ENCODE measurements around the gene SORBS1.
"Not testable (repeated sequence)": the region's sequence is repeated elsewhere in the genome, so short reads cannot be mapped to it uniquely, and the experiment has no call there.

The SORBS1 gene

GRCh38 chr10:95354110-95354509, 207.1 kb downstream of the SORBS1 start:
- Histone ChIP-seq H3K4ac (ENCODE audit: low read depth, low read length) (no peak overlapping the region), H3K18ac (ENCODE audit: low read length) (no peak overlapping the region), H4K8ac (ENCODE audit: low read depth, low read length) (no peak overlapping the region), H3K4me2 (ENCODE audit: low read length) (no peak overlapping the region), H3K36me3 (ENCODE audit: control insufficient read depth, insufficient read depth, low read length) (no peaks in the 10 kb centered on the region), H2BK120ac (ENCODE audit: low read depth, low read length) (no peak overlapping the region), H3K79me2 (ENCODE audit: control insufficient read depth, insufficient read depth, low read length) (no peaks in the 10 kb centered on the region), H2AK5ac (ENCODE audit: low read length) (no peak overlapping the region), H3K56ac (ENCODE audit: low read length) (no peak overlapping the region), H3K9ac (ENCODE audit: low read length) (no peak overlapping the region), H2BK5ac (ENCODE audit: low read length) (no peak overlapping the region), H3K27me3 (ENCODE audit: insufficient read depth, low read length, poor library complexity) (no peaks in the 10 kb centered on the region), H4K5ac (ENCODE audit: low read length) (no peak overlapping the region), H3K4me3 (ENCODE audit: low read length) (no peak overlapping the region), H2BK15ac (replicated peaks; ENCODE audit: low read depth) (no peak overlapping the region), H3K79me1 (ENCODE audit: low read length) (no peaks in the 10 kb centered on the region), H3K23ac (ENCODE audit: low read length) (no peak overlapping the region), H3K4me1 (ENCODE audit: control insufficient read depth, low read depth, low read length) (peaks cover under 1% of the 10 kb centered on the region), H3K27ac (ENCODE audit: low read depth, low read length) (no peak overlapping the region)
- DNase-seq, result no peak

DNA sequence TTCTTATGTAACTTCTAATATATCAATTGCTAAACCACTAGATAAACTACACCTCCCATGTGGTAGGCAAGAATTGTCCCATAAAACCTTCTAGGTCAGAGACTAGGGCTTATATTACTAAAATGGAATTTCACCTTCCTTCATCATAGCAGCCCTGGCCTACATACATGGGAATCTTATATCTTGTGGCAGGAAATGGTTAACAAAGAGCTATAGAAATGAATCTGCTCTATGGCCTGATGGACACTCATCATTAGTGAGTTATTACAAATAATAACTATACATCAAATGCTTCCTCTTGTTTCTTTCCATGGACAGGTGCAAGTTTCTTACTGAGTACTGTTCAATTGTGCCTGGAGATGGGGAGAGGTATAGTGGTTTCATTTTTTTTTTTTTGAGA, 208.0 kb downstream of the SORBS1 start:
- Histone ChIP-seq H4K8ac (ENCODE audit: low read depth, low read length) (no peak overlapping the region), H3K36me3 (ENCODE audit: control insufficient read depth, insufficient read depth, low read length) (no peaks in the 10 kb centered on the region), H2AK5ac (ENCODE audit: low read length) (no peak overlapping the region), H2BK5ac (ENCODE audit: low read length) (no peak overlapping the region), H3K9ac (ENCODE audit: low read length) (no peak overlapping the region), H4K5ac (ENCODE audit: low read length) (no peak overlapping the region), H3K18ac (ENCODE audit: low read length) (no peak overlapping the region), H3K27me3 (ENCODE audit: insufficient read depth, low read length, poor library complexity) (no peaks in the 10 kb centered on the region), H3K56ac (ENCODE audit: low read length) (no peak overlapping the region), H3K4me2 (ENCODE audit: low read length) (no peak overlapping the region), H3K4ac (ENCODE audit: low read depth, low read length) (no peak overlapping the region), H3K4me3 (ENCODE audit: low read length) (no peak overlapping the region), H3K79me1 (ENCODE audit: low read length) (no peaks in the 10 kb centered on the region), H3K27ac (ENCODE audit: low read depth, low read length) (no peak overlapping the region), H3K79me2 (ENCODE audit: control insufficient read depth, insufficient read depth, low read length) (no peaks in the 10 kb centered on the region), H2BK15ac (replicated peaks; ENCODE audit: low read depth) (no peak overlapping the region), H2BK120ac (ENCODE audit: low read depth, low read length) (no peak overlapping the region), H3K4me1 (ENCODE audit: control insufficient read depth, low read depth, low read length) (peaks cover 4% of the 10 kb centered on the region), H3K23ac (ENCODE audit: low read length) (no peak overlapping the region)
- no peak for DNase-seq

DNA sequence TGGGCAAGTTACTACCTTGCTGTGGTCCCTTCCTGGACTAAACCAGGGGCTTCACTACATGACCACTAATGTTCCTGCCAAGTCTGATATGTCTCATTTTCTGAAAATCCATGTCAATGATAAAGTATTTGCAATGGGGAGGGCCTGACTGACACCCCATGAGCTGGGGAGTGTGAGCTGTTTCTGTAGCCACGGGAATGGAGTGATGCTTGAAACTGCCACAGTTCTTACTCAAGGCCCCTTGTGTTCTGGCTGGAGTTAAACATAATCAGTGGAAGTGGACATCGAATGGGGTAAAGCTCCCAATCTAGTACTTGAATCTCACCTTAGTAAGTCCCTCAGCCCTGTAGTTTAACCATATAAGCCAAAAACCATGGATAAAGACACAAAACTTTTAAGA, 208.5 kb downstream of the SORBS1 start:
- Histone ChIP-seq H3K36me3 (ENCODE audit: control insufficient read depth, insufficient read depth, low read length) (no peaks in the 10 kb centered on the region), H3K18ac (ENCODE audit: low read length) (no peak overlapping the region), H3K56ac (ENCODE audit: low read length) (no peak overlapping the region), H3K27me3 (ENCODE audit: insufficient read depth, low read length, poor library complexity) (no peaks in the 10 kb centered on the region), H2BK5ac (ENCODE audit: low read length) (no peak overlapping the region), H3K4ac (ENCODE audit: low read depth, low read length) (no peak overlapping the region), H3K9ac (ENCODE audit: low read length) (no peak overlapping the region), H3K23ac (ENCODE audit: low read length) (no peak overlapping the region), H3K79me1 (ENCODE audit: low read length) (no peaks in the 10 kb centered on the region), H2AK5ac (ENCODE audit: low read length) (no peak overlapping the region), H4K8ac (ENCODE audit: low read depth, low read length) (no peak overlapping the region), H3K4me1 (ENCODE audit: control insufficient read depth, low read depth, low read length) (peaks cover 4% of the 10 kb centered on the region), H2BK120ac (ENCODE audit: low read depth, low read length) (no peak overlapping the region), H3K79me2 (ENCODE audit: control insufficient read depth, insufficient read depth, low read length) (no peaks in the 10 kb centered on the region), H3K27ac (ENCODE audit: low read depth, low read length) (no peak overlapping the region), H2BK15ac (replicated peaks; ENCODE audit: low read depth) (no peak overlapping the region), H4K5ac (ENCODE audit: low read length) (no peak overlapping the region), H3K4me2 (ENCODE audit: low read length) (no peak overlapping the region), H3K4me3 (ENCODE audit: low read length) (no peak overlapping the region)
- no CpG with 5 or more reads among the region's 2 CpGs for WGBS (ENCODE audit: extremely low coverage, insufficient coverage, low lambda C conversion rate)
- DNase-seq, result no peak

GRCh38 chr10:95350830-95351228, 210.3 kb downstream of the SORBS1 start:
- H3K9ac ChIP-seq (ENCODE audit: low read length), result no peak overlapping the region
- no peaks in the 10 kb centered on the region for H3K36me3 ChIP-seq (ENCODE audit: control insufficient read depth, insufficient read depth, low read length)
- peaks cover 5% of the 10 kb centered on the region for H3K4me1 ChIP-seq (ENCODE audit: control insufficient read depth, low read depth, low read length)
- no peak overlapping the region for H2BK120ac ChIP-seq (ENCODE audit: low read depth, low read length)
- no peak overlapping the region for H3K23ac ChIP-seq (ENCODE audit: low read length)
- no peak for DNase-seq
- no peak overlapping the region for H3K4me3 ChIP-seq (ENCODE audit: low read length)
- no peak overlapping the region for H2BK15ac ChIP-seq (replicated peaks; ENCODE audit: low read depth)
- no peak overlapping the region for H3K18ac ChIP-seq (ENCODE audit: low read length)
- no peak overlapping the region for H3K56ac ChIP-seq (ENCODE audit: low read length)
- no peak overlapping the region for H4K5ac ChIP-seq (ENCODE audit: low read length)
- no peaks in the 10 kb centered on the region for H3K27me3 ChIP-seq (ENCODE audit: insufficient read depth, low read length, poor library complexity)
- no peak overlapping the region for H3K4ac ChIP-seq (ENCODE audit: low read depth, low read length)
- H3K79me2 ChIP-seq (ENCODE audit: control insufficient read depth, insufficient read depth, low read length), result no peaks in the 10 kb centered on the region
- H3K4me2 ChIP-seq (ENCODE audit: low read length), result no peak overlapping the region
- H3K79me1 ChIP-seq (ENCODE audit: low read length), result no peaks in the 10 kb centered on the region
- no CpG with 5 or more reads among the region's 2 CpGs for WGBS (ENCODE audit: extremely low coverage, insufficient coverage, low lambda C conversion rate)
- H2BK5ac ChIP-seq (ENCODE audit: low read length), result no peak overlapping the region
- no peak overlapping the region for H4K8ac ChIP-seq (ENCODE audit: low read depth, low read length)
- H3K27ac ChIP-seq (ENCODE audit: low read depth, low read length), result no peak overlapping the region
- H2AK5ac ChIP-seq (ENCODE audit: low read length), result no peak overlapping the region

- Histone ChIP-seq H3K4me3 (ENCODE audit: low read length) (no peak overlapping the region), H3K23ac (ENCODE audit: low read length) (no peak overlapping the region), H3K56ac (ENCODE audit: low read length) (no peak overlapping the region), H3K4ac (ENCODE audit: low read depth, low read length) (no peak overlapping the region), H3K79me2 (ENCODE audit: control insufficient read depth, insufficient read depth, low read length) (no peaks in the 10 kb centered on the region), H4K5ac (ENCODE audit: low read length) (no peak overlapping the region), H2BK5ac (ENCODE audit: low read length) (no peak overlapping the region), H4K8ac (ENCODE audit: low read depth, low read length) (no peak overlapping the region), H3K27me3 (ENCODE audit: insufficient read depth, low read length, poor library complexity) (no peaks in the 10 kb centered on the region), H3K36me3 (ENCODE audit: control insufficient read depth, insufficient read depth, low read length) (no peaks in the 10 kb centered on the region), H3K18ac (ENCODE audit: low read length) (no peak overlapping the region), H3K9ac (ENCODE audit: low read length) (no peak overlapping the region), H3K27ac (ENCODE audit: low read depth, low read length) (no peak overlapping the region), H2AK5ac (ENCODE audit: low read length) (no peak overlapping the region), H3K4me1 (ENCODE audit: control insufficient read depth, low read depth, low read length) (peaks cover 5% of the 10 kb centered on the region), H3K79me1 (ENCODE audit: low read length) (no peaks in the 10 kb centered on the region), H2BK15ac (replicated peaks; ENCODE audit: low read depth) (no peak overlapping the region), H2BK120ac (ENCODE audit: low read depth, low read length) (no peak overlapping the region), H3K4me2 (ENCODE audit: low read length) (no peak overlapping the region)
- no CpG with 5 or more reads among the region's 6 CpGs for WGBS (ENCODE audit: extremely low coverage, insufficient coverage, low lambda C conversion rate)
- DNase-seq, result no peak
Measured at GRCh38 chr10:95350219-95350829, 210.8 kb downstream of the SORBS1 start.

DNA sequence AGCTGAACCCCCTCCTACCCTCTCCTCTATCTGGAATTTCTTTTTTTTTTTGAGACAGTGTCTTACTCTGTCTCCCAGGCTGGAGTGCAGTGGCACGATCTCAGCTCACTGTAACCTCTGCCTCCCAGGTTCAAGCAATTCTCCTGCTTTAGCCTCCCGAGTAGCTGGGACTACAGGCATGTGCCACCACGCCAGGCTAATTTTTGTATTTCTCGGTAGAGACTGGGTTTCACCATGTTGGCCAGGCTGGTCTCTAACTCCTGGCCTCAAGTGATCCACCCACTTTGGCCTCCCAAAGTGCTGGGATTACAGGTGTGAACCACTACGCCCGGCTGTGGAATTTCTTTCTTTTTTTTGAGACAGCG, 213.8 kb downstream of the SORBS1 start:
- H4K5ac ChIP-seq (ENCODE audit: low read length); H3K27me3 ChIP-seq (ENCODE audit: insufficient read depth, low read length, poor library complexity); H3K18ac ChIP-seq (ENCODE audit: low read length); H3K9ac ChIP-seq (ENCODE audit: low read length); H3K79me1 ChIP-seq (ENCODE audit: low read length); H3K36me3 ChIP-seq (ENCODE audit: control insufficient read depth, insufficient read depth, low read length); H2BK5ac ChIP-seq (ENCODE audit: low read length); H3K79me2 ChIP-seq (ENCODE audit: control insufficient read depth, insufficient read depth, low read length); H2AK5ac ChIP-seq (ENCODE audit: low read length); H2BK15ac ChIP-seq (replicated peaks; ENCODE audit: low read depth); H4K8ac ChIP-seq (ENCODE audit: low read depth, low read length); H3K23ac ChIP-seq (ENCODE audit: low read length); H3K4me3 ChIP-seq (ENCODE audit: low read length); H2BK120ac ChIP-seq (ENCODE audit: low read depth, low read length); DNase-seq; H3K27ac ChIP-seq (ENCODE audit: low read depth, low read length); H3K4me2 ChIP-seq (ENCODE audit: low read length); H3K4me1 ChIP-seq (ENCODE audit: control insufficient read depth, low read depth, low read length): not testable (repeated sequence)
- peak overlapping the region; percentile 49 for H3K56ac ChIP-seq (ENCODE audit: low read length)
- no CpG with 5 or more reads among the region's 7 CpGs for WGBS (ENCODE audit: extremely low coverage, insufficient coverage, low lambda C conversion rate)
- peak overlapping the region; percentile 87 for H3K4ac ChIP-seq (ENCODE audit: low read depth, low read length)

Measured in mesendoderm (in vitro differentiated cells).